ENCODE data around the gene CSK.

DNA sequence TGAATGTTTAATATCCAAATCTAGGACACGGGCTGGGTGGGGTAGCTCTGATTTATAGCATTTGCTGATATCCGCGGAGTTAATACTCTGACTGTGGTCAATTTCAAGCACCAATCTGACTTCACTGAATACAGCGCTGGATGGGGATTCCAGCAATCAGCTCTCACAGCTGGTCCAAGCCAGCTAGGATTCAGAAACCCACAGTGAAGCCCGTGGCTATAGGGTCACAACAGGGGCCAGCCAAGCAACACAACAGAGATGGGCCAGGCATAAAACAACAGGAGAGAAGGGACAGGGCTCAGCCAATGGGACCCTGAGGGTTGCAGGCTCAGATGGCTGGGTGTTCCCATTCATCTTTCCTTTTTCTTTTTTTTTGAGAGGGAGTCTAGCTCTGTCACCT lies 25.4 kb downstream of the CSK start:
- TF ChIP-seq, protein P1, sequence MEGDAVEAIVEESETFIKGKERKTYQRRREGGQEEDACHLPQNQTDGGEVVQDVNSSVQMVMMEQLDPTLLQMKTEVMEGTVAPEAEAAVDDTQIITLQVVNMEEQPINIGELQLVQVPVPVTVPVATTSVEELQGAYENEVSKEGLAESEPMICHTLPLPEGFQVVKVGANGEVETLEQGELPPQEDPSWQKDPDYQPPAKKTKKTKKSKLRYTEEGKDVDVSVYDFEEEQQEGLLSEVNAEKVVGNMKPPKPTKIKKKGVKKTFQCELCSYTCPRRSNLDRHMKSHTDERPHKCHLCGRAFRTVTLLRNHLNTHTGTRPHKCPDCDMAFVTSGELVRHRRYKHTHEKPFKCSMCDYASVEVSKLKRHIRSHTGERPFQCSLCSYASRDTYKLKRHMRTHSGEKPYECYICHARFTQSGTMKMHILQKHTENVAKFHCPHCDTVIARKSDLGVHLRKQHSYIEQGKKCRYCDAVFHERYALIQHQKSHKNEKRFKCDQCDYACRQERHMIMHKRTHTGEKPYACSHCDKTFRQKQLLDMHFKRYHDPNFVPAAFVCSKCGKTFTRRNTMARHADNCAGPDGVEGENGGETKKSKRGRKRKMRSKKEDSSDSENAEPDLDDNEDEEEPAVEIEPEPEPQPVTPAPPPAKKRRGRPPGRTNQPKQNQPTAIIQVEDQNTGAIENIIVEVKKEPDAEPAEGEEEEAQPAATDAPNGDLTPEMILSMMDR (IDR thresholded peaks at IDR 0.05; ENCODE audit: control extremely low read depth in 1 of 3, insufficient read depth in 1 of 3, low read depth in 1 of 3, low read length in 3 of 3) = no peak
- TF ChIP-seq TAF1 (IDR thresholded peaks at IDR 0.05; ENCODE audit: low read depth, low read length) (no peak), POLR2AphosphoS5 (IDR thresholded peaks at IDR 0.05; ENCODE audit: low read depth, low read length) (no peak), POLR2A (IDR thresholded peaks at IDR 0.05; ENCODE audit: control extremely low read depth in 1 of 2, low read depth in 2 of 2, low read length in 2 of 2) (no peak), TBP (IDR thresholded peaks at IDR 0.05; ENCODE audit: low read depth, low read length) (no peak), SP1 (IDR thresholded peaks at IDR 0.05; ENCODE audit: low read depth, low read length) (no peak), EZH2 (IDR thresholded peaks at IDR 0.05; ENCODE audit: low read depth, low read length, severe bottlenecking) (no peak), CHD2 (IDR thresholded peaks at IDR 0.05; ENCODE audit: low read length) (no peak), BACH1 (IDR thresholded peaks at IDR 0.05; ENCODE audit: low read length) (no peak), CBX8 (IDR thresholded peaks at IDR 0.05; ENCODE audit: borderline replicate concordance, low read depth, low read length) (no peak), BRCA1 (IDR thresholded peaks at IDR 0.05; ENCODE audit: low read depth, low read length) (no peak), GABPA (IDR thresholded peaks at IDR 0.05; ENCODE audit: borderline replicate concordance, insufficient read depth, low read length) (no peak), JUN (IDR thresholded peaks at IDR 0.05; ENCODE audit: low read depth, low read length) (no peak)
- TF ChIP-seq, protein P2, sequence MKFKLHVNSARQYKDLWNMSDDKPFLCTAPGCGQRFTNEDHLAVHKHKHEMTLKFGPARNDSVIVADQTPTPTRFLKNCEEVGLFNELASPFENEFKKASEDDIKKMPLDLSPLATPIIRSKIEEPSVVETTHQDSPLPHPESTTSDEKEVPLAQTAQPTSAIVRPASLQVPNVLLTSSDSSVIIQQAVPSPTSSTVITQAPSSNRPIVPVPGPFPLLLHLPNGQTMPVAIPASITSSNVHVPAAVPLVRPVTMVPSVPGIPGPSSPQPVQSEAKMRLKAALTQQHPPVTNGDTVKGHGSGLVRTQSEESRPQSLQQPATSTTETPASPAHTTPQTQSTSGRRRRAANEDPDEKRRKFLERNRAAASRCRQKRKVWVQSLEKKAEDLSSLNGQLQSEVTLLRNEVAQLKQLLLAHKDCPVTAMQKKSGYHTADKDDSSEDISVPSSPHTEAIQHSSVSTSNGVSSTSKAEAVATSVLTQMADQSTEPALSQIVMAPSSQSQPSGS (IDR thresholded peaks at IDR 0.05; ENCODE audit: low read length) = no peak
